CD4-positive, alpha-beta memory T cell (primary cell): Measurements from ENCODE around the gene NBEAL1. TPM values are rescaled to one million over a fixed set of nuclear protein-coding genes. Genes with fewer than 3 reads are reported as not detected.
"Not testable (repeated sequence)": the region's sequence is repeated elsewhere in the genome, so short reads cannot be mapped to it uniquely, and the experiment has no call there.

Experiments
- CTCF ChIA-PET: fragments of 350-600 bp; sonication (Branson Sonifier 250); formaldehyde crosslinking; loops from one replicate; lab custom pipeline; 2021; ENCODE audit warnings: inconsistent platforms; ENCODE audit not compliant: partially characterized antibody; lab: Charles Lee
- POLR2A ChIA-PET: fragments of 350-600 bp; sonication (Branson Sonifier 250); formaldehyde crosslinking; loops from one replicate; lab custom pipeline; 2021; ENCODE audit not compliant: partially characterized antibody; lab: Charles Lee
- DNase-seq, 5 donors: peaks; one replicate each; pipeline versions ENCODE4 v3.0.0 to v3.0.0-alpha.2; 2020 to 2022; ENCODE audit warnings: mixed read lengths in 1 of 5
- H3K27ac ChIP-seq: one replicate; pipeline ENCODE4 v1.7.0; 2013; ENCODE audit warnings: low read depth, low read length
- H3K27me3 ChIP-seq: 2 replicates; pipeline ENCODE4 v1.7.0; 2013; ENCODE audit warnings: mild to moderate bottlenecking, low read length, moderate library complexity; ENCODE audit not compliant: insufficient read depth
- H3K36me3 ChIP-seq: 2 replicates; pipeline ENCODE4 v1.7.0; 2013; ENCODE audit warnings: mild to moderate bottlenecking, low read length, moderate library complexity; ENCODE audit not compliant: insufficient read depth
- H3K4me1 ChIP-seq: 2 replicates; pipeline ENCODE4 v1.7.0; 2013; ENCODE audit warnings: mild to moderate bottlenecking, low read length, moderate library complexity; ENCODE audit not compliant: insufficient read depth
- H3K4me3 ChIP-seq, 2 donors: one replicate each; pipeline ENCODE4 v1.7.0; 2013; ENCODE audit warnings: low read length in 2 of 2, mild to moderate bottlenecking in 1 of 2
- H3K9me3 ChIP-seq, 2 donors: one replicate each; pipeline ENCODE4 v1.7.0; 2013; ENCODE audit warnings: low read length in 2 of 2, control low read depth in 1 of 2; ENCODE audit not compliant: control insufficient read depth in 1 of 2
- H3K27ac Mint-ChIP-seq, 7 donors: one replicate each; pipeline ENCODE4 v1.8.0; 2020 to 2021; ENCODE audit warnings: mixed read lengths in 7 of 7, mild to moderate bottlenecking in 6 of 7, inconsistent platforms in 3 of 7, moderate library complexity in 3 of 7
- H3K27me3 Mint-ChIP-seq, 2 donors: one replicate each; pipeline ENCODE4 v1.8.0; 2020 to 2021; ENCODE audit warnings: mixed read lengths in 2 of 2
- H3K36me3 Mint-ChIP-seq, 2 donors: one replicate each; pipeline ENCODE4 v1.8.0; 2020 to 2021; ENCODE audit warnings: mixed read lengths in 2 of 2, inconsistent platforms in 1 of 2, mild to moderate bottlenecking in 1 of 2
- H3K4me1 Mint-ChIP-seq, 4 donors: one replicate each; pipeline ENCODE4 v1.8.0; 2020 to 2021; ENCODE audit warnings: mixed read lengths in 4 of 4, mild to moderate bottlenecking in 1 of 4
- H3K4me3 Mint-ChIP-seq, 8 donors: one replicate each; pipeline ENCODE4 v1.8.0; 2020 to 2021; ENCODE audit warnings: mixed read lengths in 8 of 8, mild to moderate bottlenecking in 7 of 8, moderate library complexity in 6 of 8, inconsistent platforms in 3 of 8
- H3K9me3 Mint-ChIP-seq, 8 donors: one replicate each; pipeline ENCODE4 v1.8.0; 2020 to 2021; ENCODE audit warnings: mixed read lengths in 8 of 8, mild to moderate bottlenecking in 5 of 8, inconsistent platforms in 3 of 8, moderate library complexity in 1 of 8
- intact Hi-C: fragments of 100-400 bp; cut with micrococcal nuclease; formaldehyde crosslinking; loops from one replicate; pipeline ENCODE4 v1.15.1; 2023
- polyA plus RNA-seq, 2 donors: library from polyadenylated mRNA; unstranded; fragments of 300-500 nt; fragmentation: Illumina TruSeq; gene quantifications; one replicate each; pipeline ENCODE4 v1.2.3, GENCODE V29; 2021
- total RNA-seq, 2 experiments: library from RNA; stranded (reverse); gene quantifications; one replicate each; pipeline ENCODE4 v1.2.3, GENCODE V29; 2021

Gene NBEAL1
- total and polyA plus RNA-seq, 4 experiments from 2014 or later: 4.2 to 15.9 (median 11.6) TPM

DNA sequence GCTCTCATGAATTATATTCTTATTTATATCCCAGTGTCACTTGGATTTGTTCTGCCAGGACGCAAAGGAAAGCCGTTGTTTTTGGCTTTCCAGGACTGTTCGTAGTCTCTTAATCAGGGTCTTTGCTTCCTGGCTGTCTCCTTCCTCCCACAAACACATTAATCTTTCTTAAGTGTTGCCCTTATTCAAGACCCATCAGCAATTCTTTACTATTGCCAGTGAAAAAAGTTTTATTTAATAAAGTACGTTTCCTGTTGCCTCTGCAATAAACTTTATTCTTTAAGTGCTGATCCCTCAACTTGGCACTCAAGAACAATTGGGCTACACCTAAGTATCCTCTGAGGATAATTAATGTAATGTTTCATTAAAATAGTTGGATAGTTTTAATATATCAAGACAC is 155.8 kb downstream of the NBEAL1 start:
- Mint-ChIP-seq H3K4me1 (no peaks in the 10 kb centered on the region), H3K27me3 (no peaks in the 10 kb centered on the region), H3K4me3 (no peak overlapping the region), H3K9me3 (no peaks in the 10 kb centered on the region), H3K27ac (no peak overlapping the region), H3K36me3 (peaks cover 16 to 28% of the 10 kb centered on the region in 2 donors)
- ChIA-PET CTCF (no interaction called here), POLR2A (no interaction called here)
- H3K9me3 ChIP-seq: no peaks in the 10 kb centered on the region
- intact Hi-C loops: no loop called here
- no peaks in the 10 kb centered on the region for H3K27me3 ChIP-seq
- no peak for DNase-seq
- no peak overlapping the region for H3K27ac ChIP-seq
- H3K4me1 ChIP-seq: no peaks in the 10 kb centered on the region
- H3K36me3 ChIP-seq: no peaks in the 10 kb centered on the region
- H3K4me3 ChIP-seq: no peak overlapping the region

DNA sequence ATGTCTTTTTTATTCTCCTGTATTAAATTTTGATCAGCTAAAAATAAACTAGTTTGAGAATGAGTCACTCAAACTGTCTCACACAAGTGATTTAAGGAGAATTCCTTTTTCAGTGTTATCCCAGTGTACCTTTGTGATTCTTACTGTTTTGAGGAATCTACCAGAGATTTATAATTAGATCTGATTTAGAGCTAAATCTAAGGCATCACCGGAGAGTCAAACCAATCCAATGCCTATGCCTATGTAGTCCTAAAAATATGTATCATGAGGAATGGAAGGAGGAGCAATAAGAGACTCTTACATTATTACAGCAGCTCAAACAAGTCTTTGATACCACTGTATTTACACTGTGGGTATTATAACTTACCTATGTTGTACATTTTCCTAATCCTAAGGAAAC is 160.7 kb downstream of the NBEAL1 start:
- no peaks in the 10 kb centered on the region for H3K27me3 Mint-ChIP-seq
- intact Hi-C loops: no loop called here
- H3K4me1 Mint-ChIP-seq: no peaks in the 10 kb centered on the region
- Histone ChIP-seq H3K36me3 (no peaks in the 10 kb centered on the region), H3K27ac (no peak overlapping the region), H3K9me3 (no peaks in the 10 kb centered on the region), H3K27me3 (no peaks in the 10 kb centered on the region), H3K4me3 (no peak overlapping the region), H3K4me1 (no peaks in the 10 kb centered on the region)
- ChIA-PET POLR2A (no interaction called here), CTCF (interaction anchor here (0.9 to 1.6 kb wide), 2 partner anchors 9 to 20 kb away, joined by 3 to 4 read pairs; no protein-coding TSS in a partner anchor)
- no peak overlapping the region for H3K4me3 Mint-ChIP-seq
- peak overlapping the region in 1 of 7 donors; percentile 58 for H3K27ac Mint-ChIP-seq
- DNase-seq: no peak
- no peaks in the 10 kb centered on the region for H3K9me3 Mint-ChIP-seq
- H3K36me3 Mint-ChIP-seq: peaks cover 9 to 14% of the 10 kb centered on the region in 2 donors

GRCh38 chr2:203177361-203177760 is 162.7 kb downstream of the NBEAL1 start:
- Mint-ChIP-seq H3K4me1 (no peaks in the 10 kb centered on the region), H3K27me3 (no peaks in the 10 kb centered on the region), H3K27ac (no peak overlapping the region), H3K4me3 (no peak overlapping the region), H3K9me3 (no peaks in the 10 kb centered on the region), H3K36me3 (peaks cover 13 to 16% of the 10 kb centered on the region in 2 donors)
- H3K9me3 ChIP-seq: no peaks in the 10 kb centered on the region
- no peak for DNase-seq
- intact Hi-C loops: no loop called here
- no peak overlapping the region for H3K4me3 ChIP-seq
- no peaks in the 10 kb centered on the region for H3K36me3 ChIP-seq
- H3K27me3 ChIP-seq: no peaks in the 10 kb centered on the region
- H3K4me1 ChIP-seq: no peaks in the 10 kb centered on the region
- no peak overlapping the region for H3K27ac ChIP-seq
- POLR2A ChIA-PET: interaction anchor here (0.6 kb wide), 1 partner anchor 215 kb away, joined by 3 read pairs; no protein-coding TSS in a partner anchor
- CTCF ChIA-PET: interaction anchor here (1.5 kb wide), 1 partner anchor 9 kb away, joined by 3 read pairs; no protein-coding TSS in a partner anchor

DNA sequence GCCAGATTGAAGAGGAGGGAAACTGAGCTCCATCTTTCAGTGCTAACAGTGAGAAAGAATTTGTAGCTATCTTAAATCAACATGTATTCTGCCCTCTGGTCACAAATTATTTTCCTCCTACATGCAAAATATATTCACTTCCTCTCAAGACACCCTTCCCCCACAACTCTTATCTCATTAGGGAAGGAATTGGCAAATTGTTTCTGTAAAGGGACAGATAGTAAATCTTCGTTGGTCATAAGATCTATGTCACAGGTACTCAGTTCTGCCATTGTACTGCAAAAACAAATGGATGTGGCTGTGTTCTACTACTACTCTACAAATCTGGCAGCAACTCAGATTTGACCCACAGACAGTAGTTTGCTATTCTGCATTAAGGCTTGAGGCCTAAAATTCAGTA is 171.2 kb downstream of the NBEAL1 start:
- H3K4me3 ChIP-seq: no peak overlapping the region
- Mint-ChIP-seq H3K27ac (no peak overlapping the region), H3K36me3 (peaks cover 11 to 23% of the 10 kb centered on the region in 2 donors), H3K4me3 (no peak overlapping the region), H3K9me3 (no peaks in the 10 kb centered on the region), H3K4me1 (no peaks in the 10 kb centered on the region), H3K27me3 (no peaks in the 10 kb centered on the region)
- no peak for DNase-seq
- peaks cover 5% of the 10 kb centered on the region for H3K36me3 ChIP-seq
- POLR2A ChIA-PET: no interaction called here
- H3K4me1 ChIP-seq: no peaks in the 10 kb centered on the region
- H3K27me3 ChIP-seq: no peaks in the 10 kb centered on the region
- no peaks in the 10 kb centered on the region for H3K9me3 ChIP-seq
- H3K27ac ChIP-seq: no peak overlapping the region
- CTCF ChIA-PET: interaction anchor here (1.6 kb wide), 1 partner anchor 9 kb away, joined by 3 read pairs; no protein-coding TSS in a partner anchor
- intact Hi-C loops: no loop called here

DNA sequence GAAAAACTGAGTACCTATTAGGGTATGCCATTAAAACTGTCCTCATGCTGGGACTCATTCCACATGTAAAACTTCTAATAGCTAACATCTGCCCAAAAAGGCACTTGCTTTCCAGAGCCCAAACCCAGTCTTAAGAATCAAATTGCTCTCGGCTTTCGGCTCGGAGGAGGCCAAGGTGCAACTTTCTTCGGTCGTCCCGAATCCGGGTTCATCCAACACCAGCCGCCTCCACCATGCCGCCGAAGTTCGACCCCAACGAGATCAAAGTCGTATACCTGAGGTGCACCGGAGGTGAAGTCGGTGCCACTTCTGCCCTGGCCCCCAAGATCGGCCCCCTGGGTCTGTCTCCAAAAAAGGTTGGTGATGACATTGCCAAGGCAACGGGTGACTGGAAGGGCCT is 175.9 kb downstream of the NBEAL1 start:
- H3K27me3 ChIP-seq, POLR2A ChIA-PET, intact Hi-C loops, H3K27me3 Mint-ChIP-seq, H3K4me3 Mint-ChIP-seq, H3K9me3 ChIP-seq, H3K36me3 ChIP-seq, H3K27ac ChIP-seq, DNase-seq, H3K4me3 ChIP-seq, CTCF ChIA-PET, H3K27ac Mint-ChIP-seq, H3K4me1 Mint-ChIP-seq, H3K9me3 Mint-ChIP-seq, H3K4me1 ChIP-seq: not testable (repeated sequence)
- H3K36me3 Mint-ChIP-seq: peaks cover 16 to 24% of the 10 kb centered on the region in 2 donors

GRCh38 chr2:203191026-203191425 is 176.4 kb downstream of the NBEAL1 start:
- H3K27ac Mint-ChIP-seq, H3K27ac ChIP-seq, H3K27me3 ChIP-seq, POLR2A ChIA-PET, CTCF ChIA-PET, H3K4me3 Mint-ChIP-seq, DNase-seq, H3K4me1 ChIP-seq, H3K36me3 ChIP-seq, H3K9me3 Mint-ChIP-seq, intact Hi-C loops, H3K27me3 Mint-ChIP-seq, H3K4me1 Mint-ChIP-seq, H3K9me3 ChIP-seq, H3K4me3 ChIP-seq: not testable (repeated sequence)
- peaks cover 17 to 20% of the 10 kb centered on the region in 2 donors for H3K36me3 Mint-ChIP-seq

GRCh38 chr2:203191961-203192360 is 177.3 kb downstream of the NBEAL1 start:
- Mint-ChIP-seq H3K27me3 (no peaks in the 10 kb centered on the region), H3K4me3 (no peak overlapping the region), H3K27ac (no peak overlapping the region), H3K9me3 (no peaks in the 10 kb centered on the region), H3K4me1 (no peaks in the 10 kb centered on the region), H3K36me3 (peaks cover 17 to 19% of the 10 kb centered on the region in 2 donors)
- Histone ChIP-seq H3K4me1 (no peaks in the 10 kb centered on the region), H3K27me3 (no peaks in the 10 kb centered on the region), H3K4me3 (no peak overlapping the region), H3K27ac (no peak overlapping the region), H3K9me3 (no peaks in the 10 kb centered on the region), H3K36me3 (peaks cover 5% of the 10 kb centered on the region)
- DNase-seq: no peak
- ChIA-PET POLR2A (no interaction called here), CTCF (interaction anchor here (0.7 kb wide), 1 partner anchor 321 kb away, joined by 3 read pairs; no protein-coding TSS in a partner anchor)
- intact Hi-C loops: no loop called here
